ENCODE measurements around the gene PSD. TPM values are rescaled to one million over a fixed set of nuclear protein-coding genes. Genes with fewer than 3 reads are reported as not detected.

PSD gene
- total RNA-seq, 1 donor from 2014 or later = under 0.01 TPM

DNA sequence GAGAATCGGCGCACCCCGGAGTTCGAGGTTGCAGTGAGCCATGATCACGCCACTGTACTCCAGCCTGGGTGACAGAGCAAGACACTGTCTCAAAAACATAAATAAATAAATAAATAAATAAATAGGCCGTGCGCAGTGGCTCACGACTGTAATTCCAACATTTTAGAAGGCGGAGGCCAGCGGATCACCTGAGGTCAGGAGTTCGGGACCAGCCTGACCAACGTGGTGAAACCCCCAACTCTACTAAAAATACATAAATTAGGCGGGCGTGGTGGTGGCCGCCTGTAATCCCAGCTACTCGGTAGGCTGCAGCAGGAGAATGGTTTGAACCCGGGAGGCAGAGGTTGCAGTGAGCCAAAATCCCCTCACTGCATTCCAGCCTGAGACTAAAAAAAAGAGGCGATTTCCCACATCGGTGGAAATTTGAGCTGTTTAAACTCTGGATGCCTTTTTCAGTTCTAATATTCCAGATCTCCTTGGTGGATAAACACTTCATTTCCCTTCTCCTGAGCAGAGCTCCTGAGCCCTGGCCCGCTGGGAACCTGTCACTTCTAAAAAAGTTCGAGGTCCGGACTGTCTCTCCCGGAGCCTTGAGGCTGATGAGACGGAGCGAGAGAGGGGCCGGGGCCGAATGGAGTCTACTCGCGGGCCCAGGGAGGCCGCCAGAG lies 25.0 kb downstream of the PSD start:
- Histone ChIP-seq H3K36me3 (ENCODE audit: control insufficient read depth, insufficient read depth, low read length) (peaks cover 9% of the 10 kb centered on the region), H3K4me3 (ENCODE audit: low read depth, low read length) (peak overlapping the region; percentile 52), H3K27me3 (ENCODE audit: control insufficient read depth, insufficient read depth, low read length) (no peaks in the 10 kb centered on the region)
- FAIRE-seq (no peak), DNase-seq (ENCODE audit: low read depth) (no peak)
- no peak for TF ChIP-seq CTCF (IDR thresholded peaks at IDR 0.05; ENCODE audit: insufficient read depth, low read length, severe bottlenecking)

GRCh38 chr10:102392306-102392705 lies 26.3 kb downstream of the PSD start:
- no peak overlapping the region for H3K4me3 ChIP-seq (ENCODE audit: low read depth, low read length)
- FAIRE-seq (no peak), DNase-seq (ENCODE audit: low read depth) (no peak)
- no peak for TF ChIP-seq CTCF (IDR thresholded peaks at IDR 0.05; ENCODE audit: insufficient read depth, low read length, severe bottlenecking)
- peaks cover under 1% of the 10 kb centered on the region for H3K36me3 ChIP-seq (ENCODE audit: control insufficient read depth, insufficient read depth, low read length)
- no peaks in the 10 kb centered on the region for H3K27me3 ChIP-seq (ENCODE audit: control insufficient read depth, insufficient read depth, low read length)

DNA sequence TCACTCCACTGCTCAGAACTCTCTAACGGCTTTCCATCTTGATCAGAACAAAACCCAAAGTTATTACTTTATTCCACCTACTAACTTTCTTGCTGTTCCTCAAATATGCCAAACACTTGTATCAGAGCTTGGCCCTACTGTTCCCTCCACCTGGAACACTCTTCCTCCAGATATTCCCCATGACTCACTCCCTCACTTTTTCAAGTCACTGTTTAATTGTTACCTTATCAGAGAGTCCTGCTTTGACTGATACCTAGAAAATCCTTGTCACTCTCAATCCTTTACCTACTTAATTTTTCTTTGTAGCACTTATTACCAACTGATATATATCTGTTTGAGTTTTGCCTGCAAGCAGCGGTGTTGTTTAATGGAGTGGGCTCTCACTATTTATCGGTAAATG lies 28.7 kb downstream of the PSD start:
- no peaks in the 10 kb centered on the region for H3K27me3 ChIP-seq (ENCODE audit: control insufficient read depth, insufficient read depth, low read length)
- no peak for TF ChIP-seq CTCF (IDR thresholded peaks at IDR 0.05; ENCODE audit: insufficient read depth, low read length, severe bottlenecking)
- FAIRE-seq (no peak), DNase-seq (ENCODE audit: low read depth) (peak; percentile 41)
- H3K4me3 ChIP-seq (ENCODE audit: low read depth, low read length) = no peak overlapping the region
- no peaks in the 10 kb centered on the region for H3K36me3 ChIP-seq (ENCODE audit: control insufficient read depth, insufficient read depth, low read length)

GRCh38 chr10:102384606-102385429 lies 33.8 kb downstream of the PSD start:
- DNase-seq (ENCODE audit: low read depth) (no peak), FAIRE-seq (no peak)
- no peak for TF ChIP-seq CTCF (IDR thresholded peaks at IDR 0.05; ENCODE audit: insufficient read depth, low read length, severe bottlenecking)
- Histone ChIP-seq H3K36me3 (ENCODE audit: control insufficient read depth, insufficient read depth, low read length) (peaks cover 21% of the 10 kb centered on the region), H3K27me3 (ENCODE audit: control insufficient read depth, insufficient read depth, low read length) (no peaks in the 10 kb centered on the region), H3K4me3 (ENCODE audit: low read depth, low read length) (no peak overlapping the region)

- FAIRE-seq (no peak), DNase-seq (ENCODE audit: low read depth) (no peak)
- H3K4me3 ChIP-seq (ENCODE audit: low read depth, low read length) = no peak overlapping the region
- peaks cover 28% of the 10 kb centered on the region for H3K36me3 ChIP-seq (ENCODE audit: control insufficient read depth, insufficient read depth, low read length)
- H3K27me3 ChIP-seq (ENCODE audit: control insufficient read depth, insufficient read depth, low read length) = no peaks in the 10 kb centered on the region
- TF ChIP-seq CTCF (IDR thresholded peaks at IDR 0.05; ENCODE audit: insufficient read depth, low read length, severe bottlenecking) = peak; percentile 10
Observed at GRCh38 chr10:102384053-102384452, 34.5 kb downstream of the PSD start.
